Vagina (tissue), 2 donors: Measurements from ENCODE around the gene PARVB.

Experiments
- CTCF ChIP-seq, 3 experiments: fragments of 450-650 bp in 2 of 3; fragments of 200-600 bp in 1 of 3; sonication (generic) in 1 of 3; IDR thresholded peaks; one replicate each; pipeline ENCODE4 v1.5.1; 2017 to 2019; ENCODE audit warnings: antibody characterized with exemption in 3 of 3, mild to moderate bottlenecking in 2 of 3, moderate library complexity in 2 of 3
- POLR2A ChIP-seq, 2 donors: fragments of 450-650 bp; IDR thresholded peaks; one replicate each; pipeline ENCODE4 v1.6.1; 2017; ENCODE audit warnings: antibody characterized with exemption in 2 of 2, mild to moderate bottlenecking in 2 of 2, moderate library complexity in 2 of 2
- POLR2AphosphoS5 ChIP-seq, 2 donors: sonication (generic); formaldehyde crosslinking; IDR thresholded peaks; one replicate each; pipeline ENCODE4 v1.9.0; 2017; ENCODE audit warnings: antibody characterized with exemption in 2 of 2, mild to moderate bottlenecking in 2 of 2, low read depth in 1 of 2; ENCODE audit not compliant: insufficient read depth in 1 of 2

- TF ChIP-seq CTCF (IDR thresholded peaks at IDR 0.05) (no peak), POLR2A (IDR thresholded peaks at IDR 0.05) (no peak), POLR2AphosphoS5 (IDR thresholded peaks at IDR 0.05; ENCODE audit: insufficient read depth in 1 of 2, low read depth in 1 of 2) (no peak)
Measured at GRCh38 chr22:43992331-43992821, 31.7 kb upstream of the PARVB start.
